GM12872 (cell line): ENCODE results near the gene PHF24.

ENCODE experiments used
- CTCF ChIP-seq: IDR thresholded peaks from 3 replicates; pipeline ENCODE4 v1.5.1; 2011; ENCODE audit warnings: low read depth, mild to moderate bottlenecking, low read length, moderate library complexity; ENCODE audit not compliant: insufficient read depth

PHF24 gene

GRCh38 chr9:34958411-34958982 lies 412 bp downstream of the PHF24 start:
- no peak for TF ChIP-seq CTCF

GRCh38 chr9:34959461-34959860 lies 1.4 kb downstream of the PHF24 start:
- no peak for TF ChIP-seq CTCF

GRCh38 chr9:34961574-34962490 lies 3.7 kb downstream of the PHF24 start:
- no peak for TF ChIP-seq CTCF

GRCh38 chr9:34962546-34962945 lies 4.5 kb downstream of the PHF24 start:
- no peak for TF ChIP-seq CTCF

GRCh38 chr9:34963552-34963951 lies 5.5 kb downstream of the PHF24 start:
- no peak for TF ChIP-seq CTCF

- TF ChIP-seq CTCF: no peak
Observed at GRCh38 chr9:34964458-34964857, 6.4 kb downstream of the PHF24 start.

- TF ChIP-seq CTCF: no peak
Observed at GRCh38 chr9:34971146-34971811, 13.2 kb downstream of the PHF24 start.
